Measurements from ENCODE around the gene SETD3. TPM values are rescaled to one million over a fixed set of nuclear protein-coding genes. Genes with fewer than 3 reads are reported as not detected.

The SETD3 gene
- total RNA-seq: 25.1 TPM

GRCh38 chr14:99479906-99480869 is at the start of gene SETD3:
Gene SETD3, minus strand, starts transcription at chr14:99480859. Its CDS starts 15,054 bp downstream, at chr14:99465805.
- DNase-seq (ENCODE audit: low spot score) (peak; percentile 69), ATAC-seq (peak; percentile 5)

GRCh38 chr14:99529899-99530298 is 49.2 kb upstream of the SETD3 start:
- DNase-seq (ENCODE audit: low spot score) (no peak), ATAC-seq (peak; percentile 66)

GRCh38 chr14:99527427-99528076 is 46.9 kb upstream of the SETD3 start:
- ATAC-seq (no peak), DNase-seq (ENCODE audit: low spot score) (no peak)

- ATAC-seq (no peak), DNase-seq (ENCODE audit: low spot score) (no peak)
These were observed 46.4 kb upstream of the SETD3 start for GRCh38 chr14:99527026-99527425.

GRCh38 chr14:99525699-99526080 is 45.0 kb upstream of the SETD3 start:
- ATAC-seq: no peak
- DNase-seq (ENCODE audit: low spot score): no peak

DNA sequence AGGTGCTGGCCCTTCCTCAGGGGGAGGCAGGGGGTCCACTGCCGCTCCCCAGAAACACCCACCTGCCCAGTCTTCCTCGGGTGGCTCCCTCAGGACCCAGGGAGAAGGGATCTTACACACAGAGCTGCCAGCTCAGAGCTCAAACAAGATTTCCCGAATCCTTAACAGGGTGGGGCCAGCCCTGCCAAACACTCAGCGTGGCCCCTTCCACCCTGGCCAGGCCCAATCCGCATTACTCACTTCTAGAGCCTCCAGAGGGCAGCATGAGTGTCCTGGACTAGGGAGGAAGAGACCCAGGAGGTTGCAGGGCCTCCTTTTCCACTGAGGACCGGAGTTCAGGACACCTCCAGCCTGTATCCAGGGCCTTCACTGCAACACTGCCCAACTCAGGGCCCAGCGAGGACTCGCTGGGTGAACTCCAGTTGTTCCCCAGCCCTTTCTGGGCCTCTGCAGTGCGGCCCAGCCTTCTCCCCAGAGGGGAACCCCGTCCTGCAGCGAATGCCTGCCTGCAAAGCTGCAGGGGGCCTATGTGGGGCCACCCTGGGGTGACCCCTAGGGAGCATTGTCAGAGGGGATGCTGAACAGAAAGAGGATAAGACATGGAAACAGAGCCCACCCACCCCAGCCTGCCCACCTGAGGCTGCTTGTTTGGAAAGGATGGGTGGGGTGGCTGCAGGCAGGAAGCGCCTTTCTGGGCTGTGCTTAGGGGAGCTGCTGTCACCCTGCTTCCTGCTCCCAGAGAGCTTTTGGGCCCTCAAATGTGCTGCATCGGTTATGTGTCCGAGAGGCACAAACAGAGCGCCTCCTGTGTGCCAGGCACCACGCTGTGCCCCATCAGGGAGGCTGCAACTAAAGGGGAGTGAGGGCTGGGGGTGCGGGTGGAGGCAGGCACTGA is 44.4 kb upstream of the SETD3 start:
- DNase-seq (ENCODE audit: low spot score) (no peak), ATAC-seq (peak; percentile 41)

DNA sequence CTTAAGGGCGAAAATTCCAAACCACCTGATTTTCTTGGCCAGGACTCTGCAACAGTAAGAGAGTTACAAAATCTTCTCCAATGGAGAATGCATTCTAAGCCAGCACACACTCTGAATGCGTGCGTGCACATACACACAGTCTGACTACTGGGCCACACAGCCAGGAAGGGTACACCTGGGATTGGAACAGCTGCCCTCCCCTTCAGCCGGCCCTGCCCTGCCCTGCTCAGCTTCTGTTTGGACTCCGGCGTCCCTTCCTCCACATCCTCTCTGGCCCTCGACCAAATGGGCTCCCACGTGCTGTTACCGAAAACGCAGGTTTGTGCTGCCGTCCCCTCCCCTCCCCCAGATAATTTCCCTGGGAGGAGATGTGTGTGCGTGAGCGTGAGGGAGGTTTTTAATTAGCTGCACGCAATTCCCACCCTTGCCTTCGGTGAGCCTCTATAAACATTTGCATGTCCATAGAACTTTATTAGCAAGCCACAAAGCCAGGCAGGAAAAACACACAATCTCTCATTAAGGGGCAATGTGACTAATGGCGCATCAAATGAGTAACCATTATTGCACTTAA is 43.5 kb upstream of the SETD3 start:
- ATAC-seq (peak; percentile 17), DNase-seq (ENCODE audit: low spot score) (no peak)

GRCh38 chr14:99523704-99524055 is 43.0 kb upstream of the SETD3 start:
- DNase-seq (ENCODE audit: low spot score) (no peak), ATAC-seq (no peak)

- DNase-seq (ENCODE audit: low spot score): no peak
- no peak for ATAC-seq
These were observed 42.5 kb upstream of the SETD3 start for GRCh38 chr14:99522934-99523703.

DNA sequence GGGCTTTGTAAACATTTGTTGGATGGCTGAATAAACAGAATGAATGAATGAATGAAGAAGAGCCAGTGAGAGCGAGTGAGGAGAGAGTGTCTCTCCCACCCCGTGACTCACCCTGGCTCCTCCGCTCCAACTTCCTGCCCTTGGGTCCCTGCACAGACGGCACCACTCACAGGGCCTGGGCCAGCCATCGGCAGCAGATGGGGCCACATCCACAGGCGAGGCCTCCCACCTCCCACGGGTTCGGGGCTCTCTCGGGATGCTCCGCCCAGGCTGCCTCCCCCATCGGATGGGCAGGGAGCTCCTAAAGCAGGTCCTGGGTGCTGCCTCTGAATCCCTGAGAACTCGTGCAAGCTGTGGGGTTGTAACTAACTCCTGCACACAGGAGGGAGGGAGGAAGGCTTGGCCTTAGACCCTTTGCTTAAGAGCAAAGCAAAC is 41.8 kb upstream of the SETD3 start:
- no peak for DNase-seq (ENCODE audit: low spot score)
- no peak for ATAC-seq

- no peak for DNase-seq (ENCODE audit: low spot score)
- ATAC-seq: no peak
These were observed 41.4 kb upstream of the SETD3 start for GRCh38 chr14:99522025-99522401.

GRCh38 chr14:99521176-99522024 is 40.7 kb upstream of the SETD3 start:
- DNase-seq (ENCODE audit: low spot score) (no peak), ATAC-seq (no peak)

- DNase-seq (ENCODE audit: low spot score): no peak
These were observed 40.0 kb upstream of the SETD3 start for GRCh38 chr14:99520571-99521081.

DNA sequence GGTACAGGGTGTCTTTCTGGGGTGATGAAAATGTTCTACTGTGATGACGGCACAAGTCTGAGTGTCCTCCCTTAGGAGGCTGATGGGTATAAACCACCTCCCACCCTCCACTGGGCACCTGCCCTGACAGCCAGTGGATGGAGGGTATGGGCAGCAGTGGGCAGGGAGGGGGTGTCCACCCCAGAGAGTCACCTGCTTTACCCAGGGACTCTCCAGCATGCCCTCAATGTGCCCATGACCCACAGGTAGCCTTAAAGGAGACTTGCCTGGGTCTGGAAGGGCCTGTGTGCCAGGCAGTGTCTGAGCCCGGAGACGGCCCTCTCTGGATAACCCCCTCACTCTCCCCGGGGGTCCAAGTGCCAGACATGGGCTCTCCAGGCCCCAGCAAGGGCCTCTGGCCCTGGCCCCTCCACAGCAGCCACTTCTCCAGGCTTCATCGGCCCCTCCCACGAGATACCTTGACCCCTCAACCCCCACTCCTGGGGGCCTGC is 39.3 kb upstream of the SETD3 start:
- no peak for ATAC-seq

More at GRCh38 chr14:99520571-99521081, 40.0 kb upstream of the SETD3 start:
- ATAC-seq: no peak

DNA sequence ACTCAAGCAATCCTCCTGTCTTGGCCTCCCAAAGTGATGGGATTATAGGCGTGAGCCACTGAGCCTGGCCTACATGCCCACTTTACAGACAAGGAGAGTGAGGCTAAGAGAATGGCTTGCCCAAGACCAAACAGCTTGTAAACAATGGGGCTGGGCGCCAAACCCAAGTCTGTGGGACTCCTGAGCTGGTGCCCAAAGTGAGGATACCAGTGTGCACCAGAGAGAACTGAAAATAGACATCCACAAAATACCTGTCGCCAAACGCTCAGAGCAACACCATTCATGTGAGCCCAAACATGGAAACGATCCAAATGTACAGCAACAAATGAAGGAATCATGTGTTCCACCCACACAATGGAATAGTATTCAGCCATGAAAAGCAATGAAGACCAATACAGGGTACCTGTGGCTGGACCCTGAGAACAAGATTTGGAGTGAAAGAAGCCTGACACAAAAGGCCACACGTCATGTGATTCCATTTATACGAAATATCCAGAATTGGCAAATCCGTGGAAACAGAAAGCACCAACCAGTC is 38.8 kb upstream of the SETD3 start:
- no peak for DNase-seq (ENCODE audit: low spot score)
- no peak for ATAC-seq

More for the DNA sequence above, 39.3 kb upstream of the SETD3 start:
- DNase-seq (ENCODE audit: low spot score): no peak

DNA sequence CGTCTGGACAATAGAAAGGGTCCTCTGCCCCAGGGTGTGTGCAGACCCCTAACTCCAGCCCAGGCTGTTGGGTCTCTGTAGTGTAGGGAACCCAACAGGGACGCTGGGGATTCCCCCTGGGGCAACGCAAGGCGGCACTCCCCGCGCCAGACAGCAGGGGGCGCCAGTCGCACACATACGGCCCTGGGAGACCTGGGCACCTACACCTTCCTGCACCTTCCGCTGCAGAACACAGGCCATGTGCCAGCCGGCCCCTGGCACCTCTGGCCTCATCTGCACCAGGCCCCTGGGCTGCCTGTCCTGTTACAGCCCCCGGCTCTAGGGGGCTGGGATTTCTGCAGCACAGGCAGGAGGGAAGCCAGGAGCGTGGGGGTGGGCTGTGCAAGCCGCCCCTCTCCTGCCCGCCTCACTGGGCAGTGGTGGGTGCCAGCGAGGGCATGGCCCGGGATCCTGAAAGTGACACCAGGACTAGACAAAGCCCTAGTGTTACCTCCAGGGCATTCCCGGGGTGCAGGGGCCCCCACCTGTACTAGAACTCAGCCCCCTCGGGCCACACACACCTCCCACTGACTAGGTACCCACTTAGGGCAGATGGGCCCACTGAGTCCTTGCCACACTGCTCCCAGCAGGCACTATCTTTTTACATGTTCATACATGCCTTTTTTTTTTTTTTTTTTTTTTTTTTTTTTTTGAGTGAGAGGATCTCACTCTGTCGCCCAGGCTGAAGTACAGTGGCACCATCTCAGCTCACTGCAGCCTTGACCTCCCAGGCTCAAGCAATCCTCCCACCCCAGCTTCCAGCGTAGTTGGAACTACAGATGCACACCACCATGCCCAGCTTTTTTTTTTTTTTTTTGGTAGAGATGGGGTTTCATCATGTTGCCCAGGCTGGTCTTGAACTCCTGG is 38.0 kb upstream of the SETD3 start:
- peak; percentile 89 for DNase-seq (ENCODE audit: low spot score)
- ATAC-seq: peak; percentile 93

DNA sequence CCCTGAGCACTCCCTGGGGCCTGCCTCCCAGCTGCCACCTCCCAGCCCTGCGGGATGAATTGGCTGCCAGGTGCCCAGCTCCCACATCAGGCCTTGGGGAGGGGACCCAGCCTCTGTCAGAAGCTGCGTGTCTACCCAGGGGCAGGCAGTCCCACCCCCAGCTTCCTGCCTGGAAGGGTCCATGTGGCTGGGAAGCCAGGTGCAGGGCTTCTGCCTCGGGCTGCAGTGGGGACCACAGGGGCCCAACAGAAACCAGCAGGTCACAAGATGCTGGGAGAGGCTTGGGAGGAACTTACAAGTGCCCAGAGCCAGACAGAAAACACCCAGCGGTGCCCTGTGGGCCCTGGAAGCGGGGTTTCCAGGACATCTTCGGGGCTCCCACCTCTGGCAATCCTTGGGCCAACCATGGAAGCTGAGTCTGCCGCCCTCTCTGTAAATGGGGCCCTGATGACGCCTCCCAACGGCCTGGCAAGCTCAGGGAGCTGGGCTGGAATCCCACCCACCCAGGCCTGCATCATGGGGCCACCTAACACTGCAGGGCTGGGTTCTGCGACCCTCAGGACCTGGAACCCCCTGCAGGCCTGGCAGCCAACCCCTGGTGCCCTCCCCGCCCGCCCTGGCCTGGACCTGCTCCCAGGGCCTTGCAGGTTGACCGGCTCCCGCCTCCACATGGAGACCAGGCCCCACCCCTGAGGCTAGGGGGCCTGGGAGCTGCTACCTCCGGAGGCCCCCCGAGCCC is 37.2 kb upstream of the SETD3 start:
- no peak for DNase-seq (ENCODE audit: low spot score)
- no peak for ATAC-seq

Measured in left lobe of liver (tissue), 2 donors.